ENCODE results near the gene RABGGTA.
A peak's percentile ranks its signal among the peaks of the same experiment; 100 is the strongest.

DNA sequence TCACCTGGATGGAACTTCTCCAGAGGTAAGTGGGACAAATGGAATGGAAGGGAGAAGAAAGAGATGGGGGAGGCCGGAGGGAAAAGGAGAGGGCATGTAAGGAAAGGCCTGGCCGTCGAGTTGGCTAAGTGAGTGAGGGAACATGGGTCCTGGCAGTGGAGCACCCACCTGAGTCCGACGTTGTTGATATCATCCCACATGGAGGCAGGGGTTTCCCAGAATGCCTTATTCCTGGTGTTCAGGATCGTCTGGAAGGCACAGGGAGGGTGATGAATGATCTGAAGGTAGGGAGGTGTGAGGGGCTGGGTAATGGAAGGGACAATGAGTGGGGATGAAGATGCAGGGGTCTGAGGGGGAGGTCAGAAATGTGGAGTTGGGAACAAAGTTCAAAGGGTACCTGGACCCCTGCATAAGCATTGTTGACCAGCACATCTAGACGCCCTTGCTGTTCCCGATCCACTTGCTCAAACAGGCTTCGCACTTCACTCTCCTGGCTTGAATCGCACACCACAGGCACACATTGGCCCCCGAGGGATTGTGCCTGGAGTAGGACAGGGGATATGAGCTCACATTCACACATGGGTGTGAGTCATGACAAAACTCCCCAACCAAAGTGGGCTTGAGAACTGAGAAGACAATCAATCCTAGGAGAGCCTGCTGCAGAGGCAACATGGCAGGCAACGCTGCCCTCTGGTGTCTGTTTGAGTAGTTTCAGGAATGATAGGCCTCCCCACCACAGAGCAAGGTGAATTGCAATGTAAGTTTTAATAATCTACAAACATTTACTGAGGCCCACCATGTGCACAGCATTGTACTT lies 25.2 kb upstream of the RABGGTA start:
- TF ChIP-seq POLR2AphosphoS2 (conservative IDR thresholded peaks at IDR 0.05; ENCODE audit: low read length) (no peak), ESRRA (IDR thresholded peaks at IDR 0.05; ENCODE audit: borderline replicate concordance, low read length) (no peak), RCOR1 (IDR thresholded peaks at IDR 0.05; ENCODE audit: low read depth, low read length) (no peak), KDM5A (IDR thresholded peaks at IDR 0.05) (no peak), HOXA7 (CRISPR knock-in tag; IDR thresholded peaks at IDR 0.05) (no peak), EP300 (IDR thresholded peaks at IDR 0.05) (no peak)
- TF ChIP-seq, protein P1, sequence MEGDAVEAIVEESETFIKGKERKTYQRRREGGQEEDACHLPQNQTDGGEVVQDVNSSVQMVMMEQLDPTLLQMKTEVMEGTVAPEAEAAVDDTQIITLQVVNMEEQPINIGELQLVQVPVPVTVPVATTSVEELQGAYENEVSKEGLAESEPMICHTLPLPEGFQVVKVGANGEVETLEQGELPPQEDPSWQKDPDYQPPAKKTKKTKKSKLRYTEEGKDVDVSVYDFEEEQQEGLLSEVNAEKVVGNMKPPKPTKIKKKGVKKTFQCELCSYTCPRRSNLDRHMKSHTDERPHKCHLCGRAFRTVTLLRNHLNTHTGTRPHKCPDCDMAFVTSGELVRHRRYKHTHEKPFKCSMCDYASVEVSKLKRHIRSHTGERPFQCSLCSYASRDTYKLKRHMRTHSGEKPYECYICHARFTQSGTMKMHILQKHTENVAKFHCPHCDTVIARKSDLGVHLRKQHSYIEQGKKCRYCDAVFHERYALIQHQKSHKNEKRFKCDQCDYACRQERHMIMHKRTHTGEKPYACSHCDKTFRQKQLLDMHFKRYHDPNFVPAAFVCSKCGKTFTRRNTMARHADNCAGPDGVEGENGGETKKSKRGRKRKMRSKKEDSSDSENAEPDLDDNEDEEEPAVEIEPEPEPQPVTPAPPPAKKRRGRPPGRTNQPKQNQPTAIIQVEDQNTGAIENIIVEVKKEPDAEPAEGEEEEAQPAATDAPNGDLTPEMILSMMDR (IDR thresholded peaks at IDR 0.05), result peak; percentile 79
- TF ChIP-seq, protein P2, sequence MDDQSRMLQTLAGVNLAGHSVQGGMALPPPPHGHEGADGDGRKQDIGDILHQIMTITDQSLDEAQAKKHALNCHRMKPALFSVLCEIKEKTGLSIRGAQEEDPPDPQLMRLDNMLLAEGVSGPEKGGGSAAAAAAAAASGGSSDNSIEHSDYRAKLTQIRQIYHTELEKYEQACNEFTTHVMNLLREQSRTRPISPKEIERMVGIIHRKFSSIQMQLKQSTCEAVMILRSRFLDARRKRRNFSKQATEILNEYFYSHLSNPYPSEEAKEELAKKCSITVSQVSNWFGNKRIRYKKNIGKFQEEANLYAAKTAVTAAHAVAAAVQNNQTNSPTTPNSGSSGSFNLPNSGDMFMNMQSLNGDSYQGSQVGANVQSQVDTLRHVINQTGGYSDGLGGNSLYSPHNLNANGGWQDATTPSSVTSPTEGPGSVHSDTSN (IDR thresholded peaks at IDR 0.05), result no peak
- TF ChIP-seq, protein P3, sequence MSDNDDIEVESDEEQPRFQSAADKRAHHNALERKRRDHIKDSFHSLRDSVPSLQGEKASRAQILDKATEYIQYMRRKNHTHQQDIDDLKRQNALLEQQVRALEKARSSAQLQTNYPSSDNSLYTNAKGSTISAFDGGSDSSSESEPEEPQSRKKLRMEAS (IDR thresholded peaks at IDR 0.05), result no peak
- TF ChIP-seq, protein P4, sequence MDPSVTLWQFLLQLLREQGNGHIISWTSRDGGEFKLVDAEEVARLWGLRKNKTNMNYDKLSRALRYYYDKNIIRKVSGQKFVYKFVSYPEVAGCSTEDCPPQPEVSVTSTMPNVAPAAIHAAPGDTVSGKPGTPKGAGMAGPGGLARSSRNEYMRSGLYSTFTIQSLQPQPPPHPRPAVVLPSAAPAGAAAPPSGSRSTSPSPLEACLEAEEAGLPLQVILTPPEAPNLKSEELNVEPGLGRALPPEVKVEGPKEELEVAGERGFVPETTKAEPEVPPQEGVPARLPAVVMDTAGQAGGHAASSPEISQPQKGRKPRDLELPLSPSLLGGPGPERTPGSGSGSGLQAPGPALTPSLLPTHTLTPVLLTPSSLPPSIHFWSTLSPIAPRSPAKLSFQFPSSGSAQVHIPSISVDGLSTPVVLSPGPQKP (IDR thresholded peaks at IDR 0.05; ENCODE audit: low read depth, low read length), result no peak
